DOHH2 (cell line): Measurements from ENCODE around the gene MROH9.

Experiments used
- EZH2phosphoT487 ChIP-seq: fragments of 200-600 bp; sonication (generic); IDR thresholded peaks from 2 replicates; pipeline ENCODE4 v1.6.1; 2017; ENCODE audit warnings: borderline replicate concordance, mild to moderate bottlenecking, antibody characterized with exemption, low read length, moderate library complexity, mixed read lengths
- TF ChIP-seq, protein P1 (sequence below): fragments of 200-600 bp; sonication (generic); IDR thresholded peaks from one replicate; pipeline ENCODE4 v1.5.1; 2014; ENCODE audit warnings: antibody characterized with exemption, mild to moderate bottlenecking, low read depth, low read length; ENCODE audit not compliant: poor library complexity, severe bottlenecking

DNA sequence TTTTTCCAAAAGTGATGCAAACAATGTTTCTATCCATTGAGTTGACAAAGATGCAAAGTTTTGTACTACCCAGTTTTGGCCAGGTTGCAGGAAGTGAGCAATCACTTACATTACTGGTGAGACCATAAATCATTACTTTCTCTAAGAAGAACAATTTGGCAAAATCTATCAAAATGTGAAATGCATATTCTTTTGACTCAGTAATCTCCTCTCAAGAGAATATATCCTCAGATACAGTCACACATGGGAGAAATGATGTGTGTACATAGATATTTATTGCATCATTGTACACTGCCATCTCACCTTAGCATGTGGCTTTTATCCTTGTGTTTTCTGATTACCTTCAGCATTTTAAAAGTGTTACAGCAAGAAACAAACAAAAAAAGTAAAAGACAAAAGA lies 103.0 kb downstream of the MROH9 start:
- TF ChIP-seq, protein P1, sequence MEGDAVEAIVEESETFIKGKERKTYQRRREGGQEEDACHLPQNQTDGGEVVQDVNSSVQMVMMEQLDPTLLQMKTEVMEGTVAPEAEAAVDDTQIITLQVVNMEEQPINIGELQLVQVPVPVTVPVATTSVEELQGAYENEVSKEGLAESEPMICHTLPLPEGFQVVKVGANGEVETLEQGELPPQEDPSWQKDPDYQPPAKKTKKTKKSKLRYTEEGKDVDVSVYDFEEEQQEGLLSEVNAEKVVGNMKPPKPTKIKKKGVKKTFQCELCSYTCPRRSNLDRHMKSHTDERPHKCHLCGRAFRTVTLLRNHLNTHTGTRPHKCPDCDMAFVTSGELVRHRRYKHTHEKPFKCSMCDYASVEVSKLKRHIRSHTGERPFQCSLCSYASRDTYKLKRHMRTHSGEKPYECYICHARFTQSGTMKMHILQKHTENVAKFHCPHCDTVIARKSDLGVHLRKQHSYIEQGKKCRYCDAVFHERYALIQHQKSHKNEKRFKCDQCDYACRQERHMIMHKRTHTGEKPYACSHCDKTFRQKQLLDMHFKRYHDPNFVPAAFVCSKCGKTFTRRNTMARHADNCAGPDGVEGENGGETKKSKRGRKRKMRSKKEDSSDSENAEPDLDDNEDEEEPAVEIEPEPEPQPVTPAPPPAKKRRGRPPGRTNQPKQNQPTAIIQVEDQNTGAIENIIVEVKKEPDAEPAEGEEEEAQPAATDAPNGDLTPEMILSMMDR: no peak
- TF ChIP-seq EZH2phosphoT487: no peak
